HepG2 (cell line): Measurements from ENCODE around the gene FBLN5. TPM values are rescaled to one million over a fixed set of nuclear protein-coding genes. Genes with fewer than 3 reads are reported as not detected.

ENCODE experiments used
- ATAC-seq: fragments of 200-7000 bp; cut with Tn5 transposase; 3 replicates; pipeline ENCODE4 v1.9.1; 2020; ENCODE audit warnings: mild to moderate bottlenecking, moderate library complexity
- BruUV-seq: library from RNA; stranded (reverse); fragments of 400-500 nt; replicated peaks from 2 replicates; lab custom pipeline; 2021; lab: Mats Ljungman, UMichigan
- CTCF ChIA-PET: fragments of 300-600 bp; formaldehyde crosslinking; extraction: SDS; loops from one replicate; lab custom pipeline; 2021; ENCODE audit warnings: low total read pairs, inconsistent platforms, low intra/inter-chr PET ratio; lab: Yijun Ruan, JAX
- POLR2A ChIA-PET: fragments of 350-600 bp; sonication (Branson Sonifier 250); formaldehyde crosslinking; loops from one replicate; lab custom pipeline; 2020; ENCODE audit warnings: antibody characterized with exemption, inconsistent platforms; lab: Yijun Ruan, JAX
- DNase-seq: peaks from one replicate; pipeline ENCODE4 v3.0.0-alpha.2; 2015; ENCODE audit warnings: low spot score
- FAIRE-seq: peaks from 3 replicates; lab custom pipeline; 2011; peaks lifted over from hg19 to GRCh38; lab: Jason Lieb, UNC
- H2AFZ ChIP-seq: one replicate; pipeline ENCODE4 v1.6.1; 2011; ENCODE audit warnings: low read length, inconsistent platforms
- H3K27ac ChIP-seq: fragments of 300-600 bp; 3 replicates; pipeline ENCODE4 v1.8.0; 2011; ENCODE audit warnings: mixed run types, mild to moderate bottlenecking, mixed read lengths, low read length, inconsistent platforms; ENCODE audit not compliant: insufficient read depth; ENCODE audit errors: extremely low read length
- H3K27me3 ChIP-seq, 2 experiments: fragments of 200-600 bp in 1 of 2; 2 replicates in 1 of 2; 3 replicates in 1 of 2; pipeline versions ENCODE4 v1.6.0 to v1.8.0; 2011; ENCODE audit warnings: low read length in 2 of 2, mild to moderate bottlenecking in 2 of 2, moderate library complexity in 2 of 2, inconsistent platforms in 1 of 2; ENCODE audit not compliant: insufficient read depth in 2 of 2, control insufficient read depth in 1 of 2
- H3K36me3 ChIP-seq, 2 experiments: fragments of 200-600 bp in 1 of 2; replicated peaks in 1 of 2; 2 replicates in 1 of 2; 3 replicates in 1 of 2; pipeline versions ENCODE4 v1.5.1 to v1.8.0; 2011; ENCODE audit warnings: low read length in 2 of 2, inconsistent platforms in 1 of 2; ENCODE audit not compliant: insufficient read depth in 2 of 2, control insufficient read depth in 1 of 2
- H3K4me1 ChIP-seq: 2 replicates; pipeline ENCODE4 v1.5.1; 2012; ENCODE audit warnings: low read length, inconsistent platforms; ENCODE audit not compliant: insufficient read depth
- H3K4me2 ChIP-seq: 2 replicates; pipeline ENCODE4 v1.6.0; 2011; ENCODE audit warnings: low read depth, low read length, inconsistent platforms
- H3K4me3 ChIP-seq, 3 experiments: fragments of 200-600 bp in 1 of 3; sonication (generic), shearing (Covaris generic) in 1 of 3; replicated peaks in 1 of 3; 2 replicates each; pipeline ENCODE4 v1.5.1; 2011 to 2016; ENCODE audit warnings: low read length in 3 of 3, inconsistent platforms in 2 of 3, low read depth in 2 of 3, mild to moderate bottlenecking in 2 of 3, control low read depth in 1 of 3, mixed read lengths in 1 of 3; ENCODE audit not compliant: insufficient read depth in 1 of 3
- H3K79me2 ChIP-seq: one replicate; pipeline ENCODE4 v1.6.1; 2011; ENCODE audit warnings: low read length, inconsistent platforms; ENCODE audit not compliant: insufficient read depth
- H3K9ac ChIP-seq: 2 replicates; pipeline ENCODE4 v1.6.0; 2011; ENCODE audit warnings: mild to moderate bottlenecking, low read depth, low read length, inconsistent platforms; ENCODE audit not compliant: insufficient read depth
- H3K9me3 ChIP-seq: 2 replicates; pipeline ENCODE4 v1.5.1; 2012; ENCODE audit warnings: mild to moderate bottlenecking, low read length
- H4K20me1 ChIP-seq: 2 replicates; pipeline ENCODE4 v1.6.0; 2011; ENCODE audit warnings: inconsistent platforms, mild to moderate bottlenecking, low read length, moderate library complexity; ENCODE audit not compliant: insufficient read depth
- DZIP1 ChIP-seq: sonication (generic); formaldehyde crosslinking; IDR thresholded peaks from 2 replicates; pipeline ENCODE4 v1.5.0; 2020; ENCODE audit warnings: mild to moderate bottlenecking, missing genetic modification reagents
- FOXA3 ChIP-seq: IDR thresholded peaks from 2 replicates; pipeline ENCODE4 v1.6.1; 2016; ENCODE audit warnings: missing genetic modification reagents, missing compliant biosample characterization
- MAFK ChIP-seq, 2 experiments: IDR thresholded peaks in 1 of 2; conservative IDR thresholded peaks in 1 of 2; 2 replicates each; pipeline ENCODE4 v1.6.1; 2011; ENCODE audit warnings: improper control_type of control experiment in 2 of 2, low read length in 2 of 2
- POLR2A ChIP-seq, 2 experiments: IDR thresholded peaks; 2 replicates each; pipeline ENCODE4 v1.6.1; 2011; ENCODE audit warnings: low read depth in 2 of 2, low read length in 2 of 2, mild to moderate bottlenecking in 1 of 2, moderate library complexity in 1 of 2; ENCODE audit not compliant: insufficient read depth in 1 of 2
- REXO4 ChIP-seq: sonication (generic); formaldehyde crosslinking; IDR thresholded peaks from 2 replicates; pipeline ENCODE4 v1.8.0; 2022; ENCODE audit warnings: missing genetic modification reagents, mild to moderate bottlenecking, borderline replicate concordance
- ZBED4 ChIP-seq: sonication (generic); formaldehyde crosslinking; IDR thresholded peaks from 2 replicates; pipeline ENCODE4 v1.4.0; 2020; ENCODE audit warnings: missing genetic modification reagents, borderline replicate concordance
- ZBTB38 ChIP-seq: sonication (generic); formaldehyde crosslinking; IDR thresholded peaks from 2 replicates; pipeline ENCODE4 v1.5.1; 2020; ENCODE audit warnings: mild to moderate bottlenecking, missing genetic modification reagents
- ZFP1 ChIP-seq: IDR thresholded peaks from 2 replicates; pipeline ENCODE4 v1.6.1; 2016
- ZKSCAN1 ChIP-seq: fragments of 150-350 bp; IDR thresholded peaks from 2 replicates; pipeline ENCODE4 v1.6.1; 2014; ENCODE audit warnings: low read length
- ZNF574 ChIP-seq: sonication (generic); formaldehyde crosslinking; IDR thresholded peaks from 2 replicates; pipeline ENCODE4 v1.4.0; 2020; ENCODE audit warnings: missing genetic modification reagents
- ZNF605 ChIP-seq: sonication (generic); formaldehyde crosslinking; IDR thresholded peaks from 2 replicates; pipeline ENCODE4 v1.8.0; 2022; ENCODE audit warnings: mild to moderate bottlenecking, missing genetic modification reagents
- whole genome bisulfite sequencing: methylation state at CpG from one replicate; pipeline ENCODE4 v1.1.6; 2017; ENCODE audit warnings: low lambda C conversion rate; 5-methylcytosine and 5-hydroxymethylcytosine counted together
- in situ Hi-C: cut with HindIII; loops from 2 replicates; pipeline ENCODE4 v1.10.0; 2017; ENCODE audit warnings: low pct_unique_long_range_greater_than_20kb; ENCODE audit not compliant: extremely low pct_ligation_motif_present
- intact Hi-C: fragments of 100-400 bp; cut with micrococcal nuclease; formaldehyde crosslinking; loops from one replicate; pipeline ENCODE4 v1.10.0; 2022; ENCODE audit not compliant: unreplicated experiment
- polyA plus RNA-seq, 8 experiments: library from polyadenylated mRNA; depleted of rRNA in 3 of 8; stranded (reverse) in 7 of 8; unstranded in 1 of 8; fragments of >200 nt; fragmentation: Illumina TruSeq in 4 of 8; extraction: Trizol in 4 of 8; gene quantifications; 2 replicates each; pipeline versions ENCODE4 v1.2.1 to v1.2.3, GENCODE V29; 2011 to 2016; ENCODE audit warnings: low read depth in 4 of 8, missing spikeins in 1 of 8, mixed read lengths in 1 of 8; ENCODE audit not compliant: insufficient read depth in 1 of 8
- total RNA-seq, 5 experiments: library from RNA; depleted of rRNA; stranded (reverse); fragments of >200 nt; fragmentation: Illumina TruSeq; extraction: Trizol; gene quantifications; 2 replicates each; pipeline ENCODE4 v1.2.3, GENCODE V29; 2016; ENCODE audit warnings: low read depth in 1 of 5
- TF ChIP-seq, protein P1 (sequence below): sonication (generic); formaldehyde crosslinking; IDR thresholded peaks from 2 replicates; pipeline ENCODE4 v1.4.0; 2020; ENCODE audit warnings: mild to moderate bottlenecking, missing genetic modification reagents

Gene FBLN5
- total and polyA plus RNA-seq, 2 of the 13 experiments (the other 11 are each of a cell fraction or from before 2014, with no cell fraction given) = 0.38 to 0.77 TPM

- no peak overlapping the region for H3K27ac ChIP-seq
- H3K36me3 ChIP-seq = no peaks in the 10 kb centered on the region
- FAIRE-seq = no peak
- no peak for ATAC-seq
- POLR2A ChIA-PET = no interaction called here
- in situ Hi-C loops (no loop called here), intact Hi-C loops (no loop called here)
- H3K27me3 ChIP-seq = peaks cover 3 to 9% of the 10 kb centered on the region in 2 experiments; a peak in 2 of 5 replicates
- no peak overlapping the region for H3K4me2 ChIP-seq
- H4K20me1 ChIP-seq = no peaks in the 10 kb centered on the region
- TF ChIP-seq ZNF605 = no peak
- TF ChIP-seq REXO4 (CRISPR knock-in tag) = no peak
- TF ChIP-seq ZKSCAN1 = no peak
- TF ChIP-seq POLR2A (IDR thresholded peaks at IDR 0.05; ENCODE audit: insufficient read depth in 1 of 2, low read depth in 2 of 2, low read length in 2 of 2) = no peak
- TF ChIP-seq ZBED4 = no peak
- no peak for TF ChIP-seq MAFK (conservative IDR thresholded peaks at IDR 0.05 in 1 of 2, IDR thresholded peaks at IDR 0.05 in 1 of 2; ENCODE audit: low read length in 2 of 2)
- no peak for TF ChIP-seq ZBTB38 (CRISPR knock-in tag)
- TF ChIP-seq ZNF574 (CRISPR knock-in tag) = no peak
- TF ChIP-seq, protein P1, sequence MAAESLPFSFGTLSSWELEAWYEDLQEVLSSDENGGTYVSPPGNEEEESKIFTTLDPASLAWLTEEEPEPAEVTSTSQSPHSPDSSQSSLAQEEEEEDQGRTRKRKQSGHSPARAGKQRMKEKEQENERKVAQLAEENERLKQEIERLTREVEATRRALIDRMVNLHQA (CRISPR knock-in tag) = no peak
- no peak for TF ChIP-seq FOXA3
- no peak for TF ChIP-seq ZFP1
- TF ChIP-seq DZIP1 (CRISPR knock-in tag) = no peak
- CTCF ChIA-PET = no interaction called here
- H3K79me2 ChIP-seq = no peaks in the 10 kb centered on the region
- H3K4me1 ChIP-seq = peaks cover 20% of the 10 kb centered on the region
- H3K9me3 ChIP-seq = no peaks in the 10 kb centered on the region
- no peak for DNase-seq
- BruUV-seq = no TSS peak
- no peak overlapping the region for H2AFZ ChIP-seq
- H3K4me3 ChIP-seq = no peak overlapping the region
- no peak overlapping the region for H3K9ac ChIP-seq
- WGBS = 27% methylated on average over 6 of the region's 6 CpGs
Observed at GRCh38 chr14:91866511-91867295, 80.8 kb downstream of the FBLN5 start.
